ENCODE data around the gene TRIM33.

GRCh38 chr1:114448370-114449036 lies 62.5 kb downstream of the TRIM33 start:
- TF ChIP-seq, protein P1, sequence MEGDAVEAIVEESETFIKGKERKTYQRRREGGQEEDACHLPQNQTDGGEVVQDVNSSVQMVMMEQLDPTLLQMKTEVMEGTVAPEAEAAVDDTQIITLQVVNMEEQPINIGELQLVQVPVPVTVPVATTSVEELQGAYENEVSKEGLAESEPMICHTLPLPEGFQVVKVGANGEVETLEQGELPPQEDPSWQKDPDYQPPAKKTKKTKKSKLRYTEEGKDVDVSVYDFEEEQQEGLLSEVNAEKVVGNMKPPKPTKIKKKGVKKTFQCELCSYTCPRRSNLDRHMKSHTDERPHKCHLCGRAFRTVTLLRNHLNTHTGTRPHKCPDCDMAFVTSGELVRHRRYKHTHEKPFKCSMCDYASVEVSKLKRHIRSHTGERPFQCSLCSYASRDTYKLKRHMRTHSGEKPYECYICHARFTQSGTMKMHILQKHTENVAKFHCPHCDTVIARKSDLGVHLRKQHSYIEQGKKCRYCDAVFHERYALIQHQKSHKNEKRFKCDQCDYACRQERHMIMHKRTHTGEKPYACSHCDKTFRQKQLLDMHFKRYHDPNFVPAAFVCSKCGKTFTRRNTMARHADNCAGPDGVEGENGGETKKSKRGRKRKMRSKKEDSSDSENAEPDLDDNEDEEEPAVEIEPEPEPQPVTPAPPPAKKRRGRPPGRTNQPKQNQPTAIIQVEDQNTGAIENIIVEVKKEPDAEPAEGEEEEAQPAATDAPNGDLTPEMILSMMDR (IDR thresholded peaks at IDR 0.05): no peak
- TF ChIP-seq CREM (CRISPR knock-in tag; IDR thresholded peaks at IDR 0.05): no peak
- TF ChIP-seq TP53 (CRISPR knock-in tag; IDR thresholded peaks at IDR 0.05): no peak
- TF ChIP-seq CBFB (CRISPR knock-in tag; IDR thresholded peaks at IDR 0.05; ENCODE audit: low read depth): no peak
